Middle frontal gyrus (tissue), 1 donor: ENCODE results near the gene ETS1.

Source experiments
- DNase-seq: peaks from one replicate; pipeline ENCODE4 v3.0.0-alpha.2; 2015; ENCODE audit warnings: low spot score; ENCODE audit errors: extremely low spot score

The ETS1 gene

GRCh38 chr11:128411150-128411549, 176.2 kb downstream of the ETS1 start:
- no peak for DNase-seq

DNA sequence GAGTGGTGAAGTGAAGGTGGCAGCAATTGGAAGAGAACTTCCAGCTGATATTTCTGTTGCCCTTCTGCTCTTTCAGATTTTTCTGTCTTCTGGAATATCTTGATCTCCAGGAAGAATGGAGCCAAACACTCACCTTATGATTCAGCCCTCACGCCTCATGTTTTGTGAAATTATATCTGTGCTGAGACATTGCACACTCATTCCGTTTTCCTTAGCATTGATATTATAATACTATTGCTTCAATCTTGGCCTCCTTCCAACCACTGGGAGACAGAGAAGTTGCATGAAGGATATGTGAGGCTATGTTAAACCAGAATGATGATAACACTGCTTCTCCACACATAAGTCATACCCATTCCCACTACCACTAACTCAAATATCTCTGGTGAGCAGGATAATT, 177.9 kb downstream of the ETS1 start:
- DNase-seq = no peak
